GM20000 (cell line): ENCODE data around the gene ARL10.

ENCODE experiments used
- DNase-seq: peaks from one replicate; pipeline ENCODE4 v3.0.0; 2012; ENCODE audit warnings: low spot score
- TF ChIP-seq, protein P1 (sequence below): IDR thresholded peaks from 2 replicates; pipeline ENCODE4 v1.5.1; 2012; ENCODE audit warnings: mild to moderate bottlenecking, control low read depth; ENCODE audit errors: extremely low read depth, missing control alignments

Gene ARL10

DNA sequence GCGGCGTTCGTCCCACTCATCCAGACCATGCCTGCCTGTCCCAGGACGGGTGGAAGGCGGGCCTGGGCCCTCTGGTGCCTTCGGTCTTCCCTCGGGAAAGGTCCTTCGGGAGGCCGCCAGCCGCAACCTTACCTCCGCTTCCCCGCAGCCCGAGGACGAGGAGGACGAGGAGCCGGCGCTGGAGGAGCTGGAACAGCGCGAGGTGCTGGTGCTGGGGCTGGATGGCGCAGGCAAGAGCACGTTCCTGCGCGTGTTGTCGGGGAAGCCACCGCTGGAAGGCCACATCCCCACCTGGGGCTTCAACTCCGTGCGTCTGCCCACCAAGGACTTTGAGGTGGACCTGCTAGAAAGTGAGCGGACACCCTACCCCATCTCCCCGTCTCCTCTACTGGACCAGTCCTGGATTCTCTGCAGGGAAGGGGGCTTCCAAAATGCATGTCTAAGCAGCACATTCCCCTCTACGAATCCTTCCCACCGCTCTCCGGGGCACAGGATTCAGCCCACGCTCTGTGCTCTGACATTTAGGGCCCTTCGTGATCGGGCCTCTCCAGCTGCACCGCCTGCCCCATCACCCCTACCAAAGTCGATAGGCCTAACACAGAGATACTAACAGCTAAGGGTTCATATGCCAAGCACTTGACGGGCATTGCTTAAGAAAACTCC, 1.1 kb downstream of the ARL10 start:
- no peak for DNase-seq
- TF ChIP-seq, protein P1, sequence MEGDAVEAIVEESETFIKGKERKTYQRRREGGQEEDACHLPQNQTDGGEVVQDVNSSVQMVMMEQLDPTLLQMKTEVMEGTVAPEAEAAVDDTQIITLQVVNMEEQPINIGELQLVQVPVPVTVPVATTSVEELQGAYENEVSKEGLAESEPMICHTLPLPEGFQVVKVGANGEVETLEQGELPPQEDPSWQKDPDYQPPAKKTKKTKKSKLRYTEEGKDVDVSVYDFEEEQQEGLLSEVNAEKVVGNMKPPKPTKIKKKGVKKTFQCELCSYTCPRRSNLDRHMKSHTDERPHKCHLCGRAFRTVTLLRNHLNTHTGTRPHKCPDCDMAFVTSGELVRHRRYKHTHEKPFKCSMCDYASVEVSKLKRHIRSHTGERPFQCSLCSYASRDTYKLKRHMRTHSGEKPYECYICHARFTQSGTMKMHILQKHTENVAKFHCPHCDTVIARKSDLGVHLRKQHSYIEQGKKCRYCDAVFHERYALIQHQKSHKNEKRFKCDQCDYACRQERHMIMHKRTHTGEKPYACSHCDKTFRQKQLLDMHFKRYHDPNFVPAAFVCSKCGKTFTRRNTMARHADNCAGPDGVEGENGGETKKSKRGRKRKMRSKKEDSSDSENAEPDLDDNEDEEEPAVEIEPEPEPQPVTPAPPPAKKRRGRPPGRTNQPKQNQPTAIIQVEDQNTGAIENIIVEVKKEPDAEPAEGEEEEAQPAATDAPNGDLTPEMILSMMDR: no peak

- TF ChIP-seq, protein P1: no peak
- no peak for DNase-seq
Observed at GRCh38 chr5:176368726-176369125, 3.4 kb downstream of the ARL10 start.

GRCh38 chr5:176369934-176370711, 4.8 kb downstream of the ARL10 start:
- no peak for DNase-seq
- TF ChIP-seq, protein P1: no peak

GRCh38 chr5:176371621-176372539, 6.6 kb downstream of the ARL10 start:
- TF ChIP-seq, protein P1: no peak
- no peak for DNase-seq

- no peak for DNase-seq
Observed at GRCh38 chr5:176373100-176373818, 8.0 kb downstream of the ARL10 start.

DNA sequence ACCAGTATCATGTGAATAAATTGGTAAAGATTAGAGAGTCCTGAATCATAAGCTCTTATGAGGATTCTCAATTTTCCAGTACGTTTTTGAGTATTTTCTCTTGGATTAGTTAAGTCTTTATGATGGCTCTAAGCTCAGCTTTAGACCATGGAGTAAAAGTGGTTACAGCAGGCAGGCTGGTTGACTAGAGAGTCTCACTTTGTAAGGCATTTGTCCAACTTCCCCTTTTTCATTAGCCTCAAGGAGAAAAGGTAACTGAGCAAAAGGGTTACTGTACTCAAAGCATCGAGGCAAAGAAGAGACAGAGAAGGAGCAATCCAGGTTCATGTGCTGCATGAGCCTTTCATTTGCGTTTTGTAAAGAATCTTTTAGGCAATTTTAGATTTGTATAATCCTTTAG, 14.6 kb downstream of the ARL10 start:
- TF ChIP-seq, protein P1: no peak
- peak; percentile 43 for DNase-seq

More at GRCh38 chr5:176373100-176373818, 8.0 kb downstream of the ARL10 start:
- TF ChIP-seq, protein P1: no peak
